Hepatocyte (in vitro differentiated cells): ENCODE measurements around the gene PPP4R4. TPM values are rescaled to one million over a fixed set of nuclear protein-coding genes. Genes with fewer than 3 reads are reported as not detected.
A peak's percentile ranks its signal among the peaks of the same experiment; 100 is the strongest.

Source experiments
- DNase-seq: peaks from one replicate; pipeline ENCODE4 v3.0.0-alpha.2; 2016; ENCODE audit warnings: low spot score
- H2AFZ ChIP-seq: fragments of 200-600 bp; sonication (generic); 2 replicates; pipeline ENCODE4 v1.6.0; 2016; ENCODE audit warnings: antibody characterized with exemption, mild to moderate bottlenecking
- H3K27ac ChIP-seq: fragments of 200-600 bp; sonication (generic); 2 replicates; pipeline ENCODE4 v1.5.1; 2016; ENCODE audit warnings: mild to moderate bottlenecking
- H3K27me3 ChIP-seq: fragments of 200-600 bp; sonication (generic); 2 replicates; pipeline ENCODE4 v1.6.1; 2016
- H3K36me3 ChIP-seq: fragments of 200-600 bp; sonication (generic); replicated peaks from 2 replicates; pipeline ENCODE4 v1.5.1; 2016; ENCODE audit warnings: low read depth; ENCODE audit not compliant: insufficient read depth
- H3K4me1 ChIP-seq: fragments of 200-600 bp; sonication (generic); 2 replicates; pipeline ENCODE4 v1.5.1; 2016; ENCODE audit warnings: mild to moderate bottlenecking, moderate library complexity; ENCODE audit not compliant: insufficient read depth
- H3K4me2 ChIP-seq: fragments of 200-600 bp; sonication (generic); 2 replicates; pipeline ENCODE4 v1.6.0; 2016
- H3K4me3 ChIP-seq: fragments of 200-600 bp; sonication (generic); 2 replicates; pipeline ENCODE4 v1.5.1; 2016; ENCODE audit warnings: mild to moderate bottlenecking
- H3K79me2 ChIP-seq: fragments of 200-600 bp; sonication (generic); 2 replicates; pipeline ENCODE4 v1.6.0; 2017; ENCODE audit warnings: mild to moderate bottlenecking
- H3K9me2 ChIP-seq: fragments of 200-600 bp; sonication (generic); replicated peaks from 2 replicates; pipeline ENCODE4 v1.6.0; 2017; ENCODE audit warnings: mild to moderate bottlenecking; ENCODE audit not compliant: insufficient read depth
- H3K9me3 ChIP-seq: fragments of 200-600 bp; sonication (generic); 2 replicates; pipeline ENCODE4 v1.5.1; 2016; ENCODE audit warnings: low read depth, mild to moderate bottlenecking
- H4K20me1 ChIP-seq: fragments of 200-600 bp; sonication (generic); 2 replicates; pipeline ENCODE4 v1.6.0; 2016; ENCODE audit warnings: mild to moderate bottlenecking; ENCODE audit not compliant: insufficient read depth, poor library complexity, severe bottlenecking
- CTCF ChIP-seq: fragments of 200-600 bp; sonication (generic); IDR thresholded peaks from 2 replicates; pipeline ENCODE4 v1.5.1; 2016; ENCODE audit warnings: antibody characterized with exemption, mild to moderate bottlenecking; ENCODE audit not compliant: poor library complexity
- EZH2 ChIP-seq: fragments of 200-600 bp; sonication (generic); IDR thresholded peaks from 2 replicates; pipeline ENCODE4 v1.6.1; 2016; ENCODE audit warnings: antibody characterized with exemption, mild to moderate bottlenecking, borderline replicate concordance
- EZH2phosphoT487 ChIP-seq: fragments of 200-600 bp; sonication (generic); IDR thresholded peaks from one replicate; pipeline ENCODE4 v1.6.1; 2018; ENCODE audit warnings: antibody characterized with exemption, mild to moderate bottlenecking, low read depth, moderate library complexity; ENCODE audit not compliant: unreplicated experiment, severe bottlenecking
- WGBS: methylation state at CpG from one replicate; pipeline ENCODE4 v1.1.6; 2016; ENCODE audit warnings: low lambda C conversion rate; ENCODE audit errors: missing lambda C conversion rate; 5-methylcytosine and 5-hydroxymethylcytosine counted together
- polyA plus RNA-seq: library from polyadenylated mRNA; unstranded; fragments of >200 nt; fragmentation: Nextera tagmentation; extraction: Ambion mirVana; gene quantifications from 2 replicates; pipeline ENCODE4 v1.2.1, GENCODE V29; 2016
- total RNA-seq: library from RNA; depleted of rRNA; stranded (reverse); fragments of >200 nt; gene quantifications from 2 replicates; pipeline ENCODE4 v1.2.3, GENCODE V29; 2014

PPP4R4 gene
- total and polyA plus RNA-seq, 2 experiments from 2014 or later, result 1.0 to 3.8 TPM

DNA sequence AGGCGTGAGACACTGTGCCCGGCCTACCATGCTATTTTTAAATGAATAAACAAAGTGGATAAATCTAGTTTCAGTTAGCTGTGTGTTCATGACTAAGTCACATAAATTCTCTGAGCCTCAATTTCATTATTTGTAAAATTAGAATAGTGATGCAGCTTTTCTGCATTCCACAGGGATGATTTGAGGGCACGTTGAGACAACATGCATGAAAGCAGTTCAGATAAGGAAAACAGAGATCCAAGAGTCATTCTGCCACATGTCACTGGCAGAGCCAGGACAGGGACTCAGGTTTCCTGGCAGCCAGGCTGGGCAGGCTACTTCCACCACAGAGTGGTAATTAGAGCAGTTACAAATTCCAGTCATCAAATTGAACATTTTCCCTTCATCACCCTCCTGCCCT, 2.9 kb upstream of the PPP4R4 start:
- no peak overlapping the region for H3K27ac ChIP-seq
- H3K27me3 ChIP-seq, result peaks cover 32% of the 10 kb centered on the region
- no peak overlapping the region for H2AFZ ChIP-seq
- no peaks in the 10 kb centered on the region for H3K36me3 ChIP-seq
- H3K4me2 ChIP-seq, result no peak overlapping the region
- no peak for DNase-seq
- H3K4me1 ChIP-seq, result peaks cover 9% of the 10 kb centered on the region
- H3K9me3 ChIP-seq, result no peaks in the 10 kb centered on the region
- no peaks in the 10 kb centered on the region for H4K20me1 ChIP-seq
- WGBS, result 62% methylated on average over 3 of the region's 3 CpGs
- H3K79me2 ChIP-seq, result no peaks in the 10 kb centered on the region
- H3K9me2 ChIP-seq, result no peaks in the 10 kb centered on the region
- TF ChIP-seq EZH2, result no peak
- no peak for TF ChIP-seq EZH2phosphoT487
- TF ChIP-seq CTCF, result no peak
- no peak overlapping the region for H3K4me3 ChIP-seq

GRCh38 chr14:94172545-94172944, 1.6 kb upstream of the PPP4R4 start:
- H3K27me3 ChIP-seq, result peaks cover 45% of the 10 kb centered on the region
- 94% methylated on average over 5 of the region's 5 CpGs for WGBS
- peaks cover 9% of the 10 kb centered on the region for H3K4me1 ChIP-seq
- H3K27ac ChIP-seq, result no peak overlapping the region
- no peaks in the 10 kb centered on the region for H3K36me3 ChIP-seq
- no peaks in the 10 kb centered on the region for H3K9me3 ChIP-seq
- no peak for DNase-seq
- no peaks in the 10 kb centered on the region for H3K9me2 ChIP-seq
- H3K79me2 ChIP-seq, result no peaks in the 10 kb centered on the region
- H2AFZ ChIP-seq, result no peak overlapping the region
- no peak for TF ChIP-seq EZH2
- TF ChIP-seq EZH2phosphoT487, result no peak
- no peak for TF ChIP-seq CTCF
- H3K4me2 ChIP-seq, result no peak overlapping the region
- H4K20me1 ChIP-seq, result no peaks in the 10 kb centered on the region
- no peak overlapping the region for H3K4me3 ChIP-seq

DNA sequence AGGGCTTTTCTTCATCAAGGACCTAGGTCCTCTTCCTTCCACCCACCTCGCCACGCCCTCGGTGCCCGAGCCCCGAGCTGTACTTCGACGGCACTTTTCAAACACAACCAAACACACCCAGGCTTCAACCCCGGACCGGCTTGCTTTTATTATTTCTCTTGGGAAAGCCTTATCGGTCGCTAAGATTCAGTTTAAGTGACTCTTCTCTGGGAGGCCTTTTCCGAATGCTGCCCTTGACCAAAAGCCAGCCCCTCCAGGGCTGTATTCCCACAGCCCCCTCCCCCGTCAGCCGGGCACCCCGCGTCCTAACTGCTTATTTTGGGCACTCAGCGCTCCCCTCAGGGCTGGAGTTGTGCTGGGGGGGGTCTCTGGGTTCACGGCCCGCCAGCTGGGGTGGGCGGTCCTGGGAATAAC, 644 bp upstream of the PPP4R4 start:
- no peaks in the 10 kb centered on the region for H3K9me2 ChIP-seq
- no peaks in the 10 kb centered on the region for H3K9me3 ChIP-seq

More for the DNA sequence above, 644 bp upstream of the PPP4R4 start:
- peak overlapping the region; percentile 80 for H3K4me3 ChIP-seq
- peak overlapping the region; percentile 97 for H2AFZ ChIP-seq
- H3K4me1 ChIP-seq, result peaks cover 9% of the 10 kb centered on the region
- no peaks in the 10 kb centered on the region for H4K20me1 ChIP-seq
- no peaks in the 10 kb centered on the region for H3K36me3 ChIP-seq
- TF ChIP-seq EZH2, result no peak
- TF ChIP-seq EZH2phosphoT487, result no peak
- no peak for TF ChIP-seq CTCF
- peak; percentile 36 for DNase-seq
- peaks cover 50% of the 10 kb centered on the region for H3K27me3 ChIP-seq
- peak overlapping the region; percentile 61 for H3K27ac ChIP-seq
- 3% methylated on average over 18 of the region's 20 CpGs for WGBS
- H3K4me2 ChIP-seq, result peak overlapping the region; percentile 99
- no peaks in the 10 kb centered on the region for H3K79me2 ChIP-seq
